T-helper 2 cell treated with Interferon-gamma antibody and Interleukin-4, amounts not matched to agents 100 ng/mL and 5 ng/mL, for 36 hours (primary cell): ENCODE results near the gene DUOX2. TPM values are rescaled to one million over a fixed set of nuclear protein-coding genes. Genes with fewer than 3 reads are reported as not detected.
"Not testable (repeated sequence)": the region's sequence is repeated elsewhere in the genome, so short reads cannot be mapped to it uniquely, and the experiment has no call there.

Experiments
- intact Hi-C: fragments of 100-400 bp; cut with micrococcal nuclease; formaldehyde crosslinking; loops from one replicate; pipeline ENCODE4 v1.15.1; 2023
- total RNA-seq: library from RNA; stranded (reverse); gene quantifications from 2 replicates; pipeline ENCODE4 v1.2.3, GENCODE V29; 2022

DUOX2 gene
- total RNA-seq, 1 donor from 2014 or later, result not detected

GRCh38 chr15:45139770-45140169, 25.8 kb upstream of the DUOX2 start:
- intact Hi-C loops, result no loop called here

GRCh38 chr15:45138814-45139765, 25.1 kb upstream of the DUOX2 start:
- intact Hi-C loops, result no loop called here

- intact Hi-C loops, result no loop called here
Observed at GRCh38 chr15:45137703-45138102, 23.7 kb upstream of the DUOX2 start.

- intact Hi-C loops, result no loop called here
Observed at GRCh38 chr15:45136378-45136764, 22.4 kb upstream of the DUOX2 start.

DNA sequence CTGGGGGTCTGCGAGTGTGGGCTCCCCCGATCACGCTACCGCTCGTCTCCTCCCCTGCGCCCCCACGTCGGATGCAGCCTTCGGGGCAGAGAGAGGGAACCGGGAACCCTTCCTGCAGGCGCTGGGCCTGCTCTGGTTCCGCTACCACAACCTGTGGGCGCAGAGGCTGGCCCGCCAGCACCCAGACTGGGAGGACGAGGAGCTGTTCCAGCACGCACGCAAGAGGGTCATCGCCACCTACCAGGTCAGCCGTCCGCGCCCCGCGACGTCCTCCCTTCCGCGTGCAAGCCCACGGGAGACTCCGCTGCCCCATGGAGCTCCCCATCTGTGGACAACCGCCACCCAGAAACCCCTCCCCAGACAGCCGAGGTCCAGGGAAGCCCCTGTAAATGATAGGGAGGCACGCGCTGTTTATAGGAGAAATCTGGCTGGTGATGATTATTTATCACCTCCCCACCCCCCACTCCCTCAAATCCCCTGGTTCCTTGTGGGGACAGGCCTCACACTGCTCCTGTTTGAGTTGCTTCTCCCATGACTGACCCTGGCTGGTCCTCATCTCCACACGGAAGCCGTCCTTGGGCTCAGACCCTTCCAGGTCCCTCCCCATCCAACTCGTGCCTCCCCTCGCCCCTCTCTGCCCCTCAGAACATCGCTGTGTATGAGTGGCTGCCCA, 21.9 kb upstream of the DUOX2 start:
- intact Hi-C loops, result not testable (repeated sequence)

- intact Hi-C loops, result no loop called here
Observed at GRCh38 chr15:45134682-45135604, 21.0 kb upstream of the DUOX2 start.

- intact Hi-C loops, result no loop called here
Observed at GRCh38 chr15:45134046-45134445, 20.1 kb upstream of the DUOX2 start.

- intact Hi-C loops, result no loop called here
Observed at GRCh38 chr15:45133561-45133920, 19.6 kb upstream of the DUOX2 start.

GRCh38 chr15:45132844-45133560, 19.0 kb upstream of the DUOX2 start:
- intact Hi-C loops, result no loop called here

GRCh38 chr15:45131510-45131909, 17.5 kb upstream of the DUOX2 start:
- intact Hi-C loops, result no loop called here

GRCh38 chr15:45130291-45131000, 16.5 kb upstream of the DUOX2 start:
- intact Hi-C loops, result no loop called here

- intact Hi-C loops, result loop anchor here (10.0 kb wide), 1 partner anchor 265 kb away; no protein-coding TSS in a partner anchor
Observed at GRCh38 chr15:45129651-45130129, 15.7 kb upstream of the DUOX2 start, which contains the start of the genes DUOX1 and DUOXA1. DUOX1 (plus strand) TSS chr15:45129994; CDS start chr15:45131967, 1,973 bp downstream. DUOXA1 (minus strand) TSS chr15:45129879; CDS start chr15:45123014, 6,865 bp downstream.

DNA sequence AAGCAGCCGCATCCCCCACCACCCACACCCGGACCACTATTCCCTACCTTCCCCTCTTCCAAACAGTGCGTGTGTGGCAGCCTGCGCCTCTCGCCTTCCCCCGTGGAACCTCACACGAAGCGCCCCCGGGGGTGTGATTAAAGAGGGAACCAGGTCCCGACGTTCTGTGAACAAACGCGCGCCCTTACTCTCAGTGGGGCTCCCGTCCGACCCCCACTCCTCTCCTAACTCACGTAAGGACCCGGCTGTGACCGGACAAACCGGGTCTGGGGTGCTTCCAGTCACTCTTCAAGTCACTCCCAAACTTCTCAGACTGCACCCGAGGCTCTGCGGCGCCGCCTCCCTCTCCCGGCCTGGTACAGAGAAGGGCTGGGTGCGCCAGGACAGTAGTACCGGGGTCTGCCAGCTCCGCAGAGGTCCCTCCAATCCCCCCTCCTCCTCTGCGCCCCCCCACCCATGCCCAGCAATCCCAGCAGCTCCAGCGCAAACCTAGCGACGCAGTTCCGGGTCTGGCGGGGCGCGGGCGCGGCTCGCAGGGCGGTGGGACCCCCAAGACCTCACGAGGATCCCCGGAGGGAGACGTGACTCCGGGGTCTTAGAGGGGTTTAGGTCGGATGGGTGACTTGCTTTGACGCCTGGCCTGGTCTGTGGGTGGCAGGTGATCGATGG, 15.1 kb upstream of the DUOX2 start:
- intact Hi-C loops, result loop anchor here (10.0 kb wide), 1 partner anchor 266 kb away; no protein-coding TSS in a partner anchor

DNA sequence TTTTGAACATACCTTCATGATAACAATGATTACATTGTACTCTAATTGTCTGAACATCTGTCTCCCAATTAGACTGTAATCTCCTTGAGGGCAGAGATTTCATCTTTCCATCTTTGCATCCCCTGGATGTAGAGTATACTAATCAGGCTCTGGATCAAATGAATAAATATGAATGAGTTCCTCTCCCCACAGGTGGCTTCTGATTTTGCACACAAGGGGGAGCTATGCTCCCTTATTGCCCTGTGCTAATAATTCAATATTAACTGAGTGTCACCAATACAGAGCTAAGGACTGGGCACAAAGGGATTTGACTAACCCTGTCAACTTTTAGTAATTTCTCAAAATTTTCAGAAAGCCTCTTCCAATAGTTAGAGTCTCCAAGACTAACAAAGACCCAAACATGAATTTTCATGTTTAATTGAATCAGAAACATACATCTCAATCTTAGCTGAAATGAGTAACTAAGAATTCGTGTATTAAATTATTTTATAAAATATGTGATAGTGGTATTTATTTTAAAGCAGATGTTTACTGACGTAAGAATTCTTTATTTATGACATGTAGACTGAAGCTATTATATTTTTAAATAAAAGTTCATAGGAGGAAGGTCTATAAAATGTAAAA, 12.7 kb upstream of the DUOX2 start:
- intact Hi-C loops, result loop anchor here (10.0 kb wide), 1 partner anchor 268 kb away; no protein-coding TSS in a partner anchor

DNA sequence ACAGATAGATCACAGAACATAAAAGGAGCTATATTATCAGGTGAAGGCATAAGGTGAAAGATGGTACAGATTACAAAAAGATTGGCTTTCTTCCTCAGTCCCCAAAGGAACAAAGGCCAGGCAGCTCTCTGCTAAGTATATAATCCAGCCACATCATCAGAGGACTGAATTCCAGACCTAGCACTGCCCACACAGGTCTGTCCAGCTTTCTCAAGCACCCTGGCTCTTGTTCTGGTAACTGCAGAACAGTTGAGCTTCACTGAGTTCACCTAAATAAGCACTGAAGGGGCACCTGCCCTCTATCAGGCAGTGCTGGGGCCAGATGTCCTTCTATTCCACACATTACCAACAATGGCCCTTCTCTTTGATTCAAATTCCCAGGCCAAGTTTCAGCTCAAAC, 9.4 kb upstream of the DUOX2 start:
- intact Hi-C loops, result loop anchor here (10.0 kb wide), 1 partner anchor 271 kb away; no protein-coding TSS in a partner anchor

GRCh38 chr15:45122719-45123118, 8.7 kb upstream of the DUOX2 start:
- intact Hi-C loops, result loop anchor here (10.0 kb wide), 1 partner anchor 272 kb away; no protein-coding TSS in a partner anchor

- intact Hi-C loops, result loop anchor here (10.0 kb wide), 1 partner anchor 273 kb away; no protein-coding TSS in a partner anchor
Observed at GRCh38 chr15:45121706-45122417, 7.9 kb upstream of the DUOX2 start.

GRCh38 chr15:45121020-45121419, 7.0 kb upstream of the DUOX2 start:
- intact Hi-C loops, result loop anchor here (10.0 kb wide), 1 partner anchor 274 kb away; no protein-coding TSS in a partner anchor
